ENCODE data around the gene TCTA.
A peak's percentile ranks its signal among the peaks of the same experiment; 100 is the strongest.

The TCTA gene, protein sequence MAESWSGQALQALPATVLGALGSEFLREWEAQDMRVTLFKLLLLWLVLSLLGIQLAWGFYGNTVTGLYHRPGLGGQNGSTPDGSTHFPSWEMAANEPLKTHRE

GRCh38 chr3:49411968-49412631, at the start of gene TCTA, which contains the start of gene RHOA:
Gene TCTA (plus strand): TSS chr3:49412423. CDS start chr3:49412427, 4 bp downstream.
Gene RHOA (minus strand): TSS chr3:49411976. CDS start chr3:49375589, 36,387 bp downstream.
- Histone ChIP-seq H3K79me2 (ENCODE audit: control insufficient read depth, insufficient read depth, low read length, unreplicated experiment) (peaks cover 70% of the 10 kb centered on the region), H3K27ac (ENCODE audit: low read depth, low read length) (peak within 1 kb of the TSS; percentile 85), H3K4me1 (ENCODE audit: control insufficient read depth, insufficient read depth, low read length, unreplicated experiment) (peaks cover 47% of the 10 kb centered on the region), H3K36me3 (ENCODE audit: insufficient read depth, low read length) (peaks cover 15% of the 10 kb centered on the region; the same call in 1 of the 2 replicates), H3K27me3 (ENCODE audit: insufficient read depth, low read length) (no peaks in the 10 kb centered on the region), H3K4me3 (ENCODE audit: low read depth, low read length) (peak within 1 kb of the TSS; percentile 100), H2AFZ (ENCODE audit: low read length, unreplicated experiment) (peak within 1 kb of the TSS; percentile 86)

GRCh38 chr3:49362561-49362960, 49.7 kb upstream of the TCTA start:
- Histone ChIP-seq H2AFZ (ENCODE audit: low read length, unreplicated experiment) (no peak overlapping the region), H3K4me3 (ENCODE audit: low read depth, low read length) (no peak overlapping the region), H3K27ac (ENCODE audit: low read depth, low read length) (0 out of 2 replicates have a peak overlapping the region, but pooled peaks have one; percentile 12), H3K4me1 (ENCODE audit: control insufficient read depth, insufficient read depth, low read length, unreplicated experiment) (peaks cover 28% of the 10 kb centered on the region), H3K36me3 (ENCODE audit: insufficient read depth, low read length) (peaks cover 31% of the 10 kb centered on the region), H3K27me3 (ENCODE audit: insufficient read depth, low read length) (no peaks in the 10 kb centered on the region), H3K79me2 (ENCODE audit: control insufficient read depth, insufficient read depth, low read length, unreplicated experiment) (peaks cover 32% of the 10 kb centered on the region)

DNA sequence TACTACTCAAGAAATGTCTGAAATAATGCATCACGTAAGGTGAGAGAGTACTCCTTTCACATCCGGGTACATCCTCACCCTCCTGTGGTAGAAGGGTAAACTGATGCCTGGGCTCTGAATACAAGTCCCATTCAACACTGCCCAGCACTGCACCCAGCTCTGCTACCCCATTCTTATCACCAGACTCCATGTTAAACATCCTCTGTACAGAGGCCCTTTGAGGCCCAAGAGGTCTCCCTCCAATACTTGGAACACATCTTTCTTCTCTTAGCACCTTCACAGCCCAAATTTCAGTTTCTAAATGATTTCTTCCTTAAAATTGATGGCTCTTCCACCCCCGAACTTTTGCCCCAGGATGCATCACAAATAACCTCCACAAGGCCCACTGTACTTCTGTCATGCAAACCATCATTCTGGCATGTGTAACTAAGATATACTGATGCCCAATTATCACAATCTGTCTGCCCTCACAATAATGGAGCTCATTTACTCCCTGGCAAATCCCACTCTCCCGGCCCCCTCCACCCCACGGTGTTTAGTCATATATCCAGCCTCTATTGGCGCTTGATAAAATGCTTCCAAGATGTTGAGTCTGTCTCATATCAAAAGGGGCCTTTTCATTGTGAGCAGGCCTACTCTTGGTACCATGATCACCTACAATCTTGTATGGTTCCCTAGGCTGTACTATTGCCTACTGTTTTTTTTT, 41.5 kb upstream of the TCTA start:
- Histone ChIP-seq H3K27ac (ENCODE audit: low read depth, low read length) (no peak overlapping the region), H3K27me3 (ENCODE audit: insufficient read depth, low read length) (no peaks in the 10 kb centered on the region), H3K36me3 (ENCODE audit: insufficient read depth, low read length) (peaks cover 44% of the 10 kb centered on the region), H3K4me3 (ENCODE audit: low read depth, low read length) (no peak overlapping the region), H2AFZ (ENCODE audit: low read length, unreplicated experiment) (no peak overlapping the region), H3K79me2 (ENCODE audit: control insufficient read depth, insufficient read depth, low read length, unreplicated experiment) (peaks cover 81% of the 10 kb centered on the region), H3K4me1 (ENCODE audit: control insufficient read depth, insufficient read depth, low read length, unreplicated experiment) (no peaks in the 10 kb centered on the region)

- Histone ChIP-seq H3K36me3 (ENCODE audit: insufficient read depth, low read length) (peaks cover 34% of the 10 kb centered on the region), H3K4me3 (ENCODE audit: low read depth, low read length) (no peak overlapping the region), H3K27ac (ENCODE audit: low read depth, low read length) (no peak overlapping the region), H3K79me2 (ENCODE audit: control insufficient read depth, insufficient read depth, low read length, unreplicated experiment) (peaks cover 80% of the 10 kb centered on the region), H2AFZ (ENCODE audit: low read length, unreplicated experiment) (no peak overlapping the region), H3K27me3 (ENCODE audit: insufficient read depth, low read length) (no peaks in the 10 kb centered on the region), H3K4me1 (ENCODE audit: control insufficient read depth, insufficient read depth, low read length, unreplicated experiment) (no peaks in the 10 kb centered on the region)
Measured at GRCh38 chr3:49371946-49372345, 40.3 kb upstream of the TCTA start.

DNA sequence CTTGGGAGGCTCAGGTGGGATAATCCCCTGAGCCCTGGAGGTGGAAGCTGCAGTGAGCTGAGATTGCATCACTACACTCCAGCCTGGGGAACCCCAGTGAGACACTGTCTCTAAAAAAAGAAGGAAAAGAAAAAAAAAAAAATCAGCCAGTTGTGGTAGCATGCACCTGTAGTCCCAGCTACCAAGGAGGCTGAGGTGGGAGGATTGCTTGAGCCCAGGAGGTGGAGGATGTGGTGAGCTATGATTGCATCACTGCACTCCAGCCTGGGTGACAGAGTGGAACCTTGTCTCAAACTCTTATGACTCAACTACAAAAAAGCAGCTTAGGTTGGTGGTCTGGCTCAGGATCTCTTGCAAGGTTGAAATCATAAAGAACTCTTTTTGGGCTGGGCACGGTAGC, 34.7 kb upstream of the TCTA start:
- no peak overlapping the region for H3K4me3 ChIP-seq (ENCODE audit: low read depth, low read length)
- H3K79me2 ChIP-seq (ENCODE audit: control insufficient read depth, insufficient read depth, low read length, unreplicated experiment), result peaks cover 90% of the 10 kb centered on the region
- peaks cover 27% of the 10 kb centered on the region; the same call in 1 of the 2 replicates for H3K36me3 ChIP-seq (ENCODE audit: insufficient read depth, low read length)
- H2AFZ ChIP-seq (ENCODE audit: low read length, unreplicated experiment), result no peak overlapping the region
- peaks cover 26% of the 10 kb centered on the region for H3K4me1 ChIP-seq (ENCODE audit: control insufficient read depth, insufficient read depth, low read length, unreplicated experiment)
- H3K27ac ChIP-seq (ENCODE audit: low read depth, low read length), result peak overlapping the region; percentile 66
- H3K27me3 ChIP-seq (ENCODE audit: insufficient read depth, low read length), result no peaks in the 10 kb centered on the region

- Histone ChIP-seq H3K4me3 (ENCODE audit: low read depth, low read length) (peak overlapping the region; percentile 3; the same call in 1 of the 2 replicates), H2AFZ (ENCODE audit: low read length, unreplicated experiment) (no peak overlapping the region), H3K27ac (ENCODE audit: low read depth, low read length) (peak overlapping the region; percentile 74), H3K36me3 (ENCODE audit: insufficient read depth, low read length) (peaks cover 20% of the 10 kb centered on the region; the same call in 1 of the 2 replicates), H3K4me1 (ENCODE audit: control insufficient read depth, insufficient read depth, low read length, unreplicated experiment) (peaks cover 26% of the 10 kb centered on the region), H3K27me3 (ENCODE audit: insufficient read depth, low read length) (no peaks in the 10 kb centered on the region), H3K79me2 (ENCODE audit: control insufficient read depth, insufficient read depth, low read length, unreplicated experiment) (peaks cover 92% of the 10 kb centered on the region)
Measured at GRCh38 chr3:49378249-49378895, 33.9 kb upstream of the TCTA start.

- Histone ChIP-seq H3K4me1 (ENCODE audit: control insufficient read depth, insufficient read depth, low read length, unreplicated experiment) (peaks cover 29% of the 10 kb centered on the region), H2AFZ (ENCODE audit: low read length, unreplicated experiment) (no peak overlapping the region), H3K79me2 (ENCODE audit: control insufficient read depth, insufficient read depth, low read length, unreplicated experiment) (peaks cover 89% of the 10 kb centered on the region), H3K27ac (ENCODE audit: low read depth, low read length) (no peak overlapping the region), H3K4me3 (ENCODE audit: low read depth, low read length) (no peak overlapping the region), H3K36me3 (ENCODE audit: insufficient read depth, low read length) (peaks cover 6% of the 10 kb centered on the region; the same call in 1 of the 2 replicates), H3K27me3 (ENCODE audit: insufficient read depth, low read length) (no peaks in the 10 kb centered on the region)
Measured at GRCh38 chr3:49383387-49383786, 28.8 kb upstream of the TCTA start.

- Histone ChIP-seq H3K4me3 (ENCODE audit: low read depth, low read length) (no peak overlapping the region), H3K27ac (ENCODE audit: low read depth, low read length) (no peak overlapping the region), H3K27me3 (ENCODE audit: insufficient read depth, low read length) (no peaks in the 10 kb centered on the region), H3K36me3 (ENCODE audit: insufficient read depth, low read length) (peaks cover 3% of the 10 kb centered on the region; the same call in 1 of the 2 replicates), H3K79me2 (ENCODE audit: control insufficient read depth, insufficient read depth, low read length, unreplicated experiment) (peaks cover 92% of the 10 kb centered on the region), H2AFZ (ENCODE audit: low read length, unreplicated experiment) (no peak overlapping the region), H3K4me1 (ENCODE audit: control insufficient read depth, insufficient read depth, low read length, unreplicated experiment) (peaks cover 22% of the 10 kb centered on the region)
Measured at GRCh38 chr3:49385617-49386016, 26.6 kb upstream of the TCTA start.

- Histone ChIP-seq H3K27ac (ENCODE audit: low read depth, low read length) (no peak overlapping the region), H3K36me3 (ENCODE audit: insufficient read depth, low read length) (peaks cover 3% of the 10 kb centered on the region; the same call in 1 of the 2 replicates), H3K79me2 (ENCODE audit: control insufficient read depth, insufficient read depth, low read length, unreplicated experiment) (peaks cover 92% of the 10 kb centered on the region), H2AFZ (ENCODE audit: low read length, unreplicated experiment) (no peak overlapping the region), H3K27me3 (ENCODE audit: insufficient read depth, low read length) (no peaks in the 10 kb centered on the region), H3K4me3 (ENCODE audit: low read depth, low read length) (no peak overlapping the region), H3K4me1 (ENCODE audit: control insufficient read depth, insufficient read depth, low read length, unreplicated experiment) (peaks cover 22% of the 10 kb centered on the region)
Measured at GRCh38 chr3:49386056-49386756, 26.0 kb upstream of the TCTA start.

GRCh38 chr3:49387721-49388120, 24.5 kb upstream of the TCTA start:
- Histone ChIP-seq H3K4me3 (ENCODE audit: low read depth, low read length) (no peak overlapping the region), H3K27ac (ENCODE audit: low read depth, low read length) (no peak overlapping the region), H2AFZ (ENCODE audit: low read length, unreplicated experiment) (no peak overlapping the region), H3K27me3 (ENCODE audit: insufficient read depth, low read length) (no peaks in the 10 kb centered on the region), H3K36me3 (ENCODE audit: insufficient read depth, low read length) (peaks cover 3% of the 10 kb centered on the region; the same call in 1 of the 2 replicates), H3K79me2 (ENCODE audit: control insufficient read depth, insufficient read depth, low read length, unreplicated experiment) (peaks cover 94% of the 10 kb centered on the region), H3K4me1 (ENCODE audit: control insufficient read depth, insufficient read depth, low read length, unreplicated experiment) (peaks cover 22% of the 10 kb centered on the region)
